Lower leg skin (tissue), 4 donors: ENCODE data around the gene TMEM95. TPM values are rescaled to one million over a fixed set of nuclear protein-coding genes. Genes with fewer than 3 reads are reported as not detected.
A peak's percentile ranks its signal among the peaks of the same experiment; 100 is the strongest.

Experiments
- DNase-seq, 2 donors: peaks; one replicate each; pipeline ENCODE4 v3.0.0-alpha.2; 2019; ENCODE audit warnings: low spot score in 2 of 2
- H3K4me3 ChIP-seq: fragments of 200-600 bp; sonication (generic); 2 replicates; pipeline ENCODE4 v1.5.1; 2017; ENCODE audit warnings: mild to moderate bottlenecking, low read depth; ENCODE audit not compliant: poor library complexity, severe bottlenecking
- CTCF ChIP-seq, 3 donors: fragments of 450-650 bp; IDR thresholded peaks; one replicate each; pipeline ENCODE4 v1.5.1; 2016; ENCODE audit warnings: antibody characterized with exemption in 3 of 3, mild to moderate bottlenecking in 3 of 3, moderate library complexity in 2 of 3
- POLR2A ChIP-seq, 2 donors: fragments of 450-650 bp; IDR thresholded peaks; one replicate each; pipeline ENCODE4 v1.6.1; 2016 to 2017; ENCODE audit warnings: antibody characterized with exemption in 2 of 2, mild to moderate bottlenecking in 1 of 2, moderate library complexity in 1 of 2
- WGBS, 2 donors: methylation state at CpG; one replicate each; pipeline ENCODE4 v1.1.5; 2018; 5-methylcytosine and 5-hydroxymethylcytosine counted together
- intact Hi-C: fragments of 100-400 bp; cut with DNase I; formaldehyde crosslinking; loops from one replicate; pipeline ENCODE4 v1.15.0; 2023; ENCODE audit warnings: low total_unique reads
- total RNA-seq, 4 donors: library from RNA; depleted of rRNA; stranded (reverse); fragments of >200 nt; gene quantifications; one replicate each; pipeline ENCODE4 v1.1.0, GENCODE V29; 2016

TMEM95 gene
- total RNA-seq, 4 donors from 2014 or later = not detected

DNA sequence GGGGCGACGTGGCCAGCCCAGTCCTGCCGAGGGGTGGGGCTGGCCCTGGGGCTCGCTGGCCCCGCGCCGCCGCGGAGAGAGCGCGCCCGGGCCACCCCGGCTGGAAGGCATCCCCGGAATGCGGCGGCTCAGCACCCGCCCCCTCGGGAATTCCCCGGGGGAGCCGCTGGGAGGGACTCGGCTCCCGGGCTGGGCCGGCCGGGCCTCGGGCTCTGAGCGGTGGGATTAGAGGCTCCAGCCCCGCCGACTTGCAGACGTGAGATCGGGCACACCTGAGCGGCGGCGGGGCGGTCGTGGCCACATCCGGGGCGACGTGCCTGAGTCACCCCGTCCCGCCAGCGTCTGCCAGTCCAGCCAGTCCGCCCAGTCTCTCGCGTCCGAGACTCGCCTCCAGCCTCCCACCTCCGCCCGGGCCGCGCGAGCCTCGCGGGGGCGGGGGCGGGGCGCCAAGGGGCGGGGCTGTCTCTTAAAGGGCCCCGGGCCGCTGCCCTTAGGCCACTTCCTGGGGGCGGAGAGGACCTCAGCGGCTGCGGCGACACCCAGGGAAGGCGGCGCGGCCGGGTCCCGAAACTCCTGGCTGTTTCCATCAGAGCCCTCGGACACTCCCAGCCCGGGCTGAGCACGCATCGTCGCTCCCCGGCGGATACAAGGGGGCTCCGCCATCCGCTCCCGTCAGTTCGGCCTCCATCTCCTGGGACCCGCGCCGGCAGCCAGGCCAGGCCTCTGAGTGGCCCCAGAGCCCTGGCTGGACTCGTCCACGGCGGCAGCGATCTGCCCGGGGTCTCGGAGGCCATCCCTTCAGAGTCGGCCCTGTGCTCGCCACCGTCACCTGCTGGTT is 3.1 kb upstream of the TMEM95 start, which contains the start of gene KCTD11:
Gene KCTD11, plus strand, starts transcription at position 498 of the 838 bp plus-strand sequence.
- peak within 1 kb of the TSS; percentile 78 for H3K4me3 ChIP-seq
- 2 to 7% methylated on average over 17 to 33 of the region's 91 CpGs for WGBS, 2 donors
- intact Hi-C loops = loop anchor here (10.0 kb wide), 1 partner anchor 203 kb away; the partner anchor contains the start of gene TNFSF13
- peak; percentile 84 to 98 for DNase-seq
- TF ChIP-seq POLR2A (IDR thresholded peaks at IDR 0.05) (no peak), CTCF (IDR thresholded peaks at IDR 0.05) (no peak)

- DNase-seq = no peak
- TF ChIP-seq CTCF (IDR thresholded peaks at IDR 0.05) = no peak
- TF ChIP-seq POLR2A (IDR thresholded peaks at IDR 0.05) = no peak
- WGBS, 2 donors = 22 to 31% methylated on average over 10 of the region's 10 CpGs
- H3K4me3 ChIP-seq = peak overlapping the region; percentile 78
- intact Hi-C loops = loop anchor here (10.0 kb wide), 1 partner anchor 202 kb away; the partner anchor contains the start of gene TNFSF13
Observed at GRCh38 chr17:7352503-7352889, 2.5 kb upstream of the TMEM95 start.

DNA sequence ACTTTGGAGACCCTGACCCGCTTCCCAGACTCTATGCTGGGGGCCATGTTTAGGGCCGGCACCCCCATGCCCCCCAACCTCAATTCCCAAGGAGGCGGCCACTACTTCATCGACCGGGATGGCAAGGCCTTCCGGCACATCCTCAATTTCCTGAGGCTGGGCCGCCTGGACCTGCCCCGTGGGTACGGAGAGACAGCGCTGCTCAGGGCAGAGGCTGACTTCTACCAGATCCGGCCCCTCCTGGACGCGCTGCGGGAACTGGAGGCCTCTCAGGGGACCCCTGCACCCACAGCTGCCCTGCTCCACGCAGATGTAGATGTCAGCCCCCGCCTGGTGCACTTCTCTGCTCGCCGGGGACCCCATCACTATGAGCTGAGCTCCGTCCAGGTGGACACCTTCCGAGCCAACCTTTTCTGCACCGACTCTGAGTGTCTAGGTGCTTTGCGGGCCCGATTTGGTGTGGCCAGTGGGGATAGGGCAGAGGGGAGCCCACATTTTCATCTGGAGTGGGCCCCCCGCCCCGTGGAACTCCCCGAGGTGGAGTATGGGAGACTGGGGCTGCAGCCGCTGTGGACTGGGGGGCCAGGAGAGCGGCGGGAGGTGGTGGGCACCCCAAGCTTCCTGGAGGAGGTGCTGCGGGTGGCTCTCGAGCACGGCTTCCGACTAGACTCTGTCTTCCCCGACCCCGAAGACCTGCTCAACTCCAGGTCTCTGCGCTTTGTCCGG is 1.9 kb upstream of the TMEM95 start:
- 87 to 88% methylated on average over 37 of the region's 37 CpGs for WGBS, 2 donors
- peak overlapping the region; percentile 78 for H3K4me3 ChIP-seq
- no peak for DNase-seq
- no peak for TF ChIP-seq CTCF (IDR thresholded peaks at IDR 0.05)
- intact Hi-C loops = loop anchor here (10.0 kb wide), 1 partner anchor 202 kb away; the partner anchor contains the start of gene TNFSF13

DNA sequence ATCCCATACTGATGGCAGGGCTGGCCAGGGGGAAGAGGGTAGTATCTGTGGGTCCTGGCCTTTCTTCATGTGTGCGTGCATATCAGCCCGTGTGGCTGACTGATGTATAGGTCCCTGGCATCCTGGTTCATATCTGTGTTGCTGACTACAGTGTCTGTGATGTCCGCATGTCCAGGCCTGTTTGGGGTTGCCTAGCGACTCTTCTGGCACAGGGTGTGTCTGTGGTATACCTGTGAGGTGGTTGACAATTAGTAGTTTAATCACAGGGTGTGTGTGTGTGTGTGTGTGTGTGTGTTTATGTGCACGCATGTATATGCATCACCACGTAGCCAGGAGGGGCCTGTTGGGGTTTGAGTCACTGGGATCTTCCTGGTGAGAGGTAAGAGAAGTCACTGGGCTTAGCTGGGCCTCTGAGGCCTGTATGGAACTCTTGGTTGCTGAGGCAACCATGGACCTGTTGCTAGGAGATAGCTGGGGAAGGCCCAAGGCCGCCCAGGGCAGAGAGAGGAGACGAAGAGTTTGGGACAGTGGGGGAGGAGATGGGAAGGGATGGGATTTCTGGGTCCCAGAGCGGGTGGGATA is 603 bp upstream of the TMEM95 start:
- 33 to 45% methylated on average over 9 of the region's 9 CpGs for WGBS, 2 donors
- intact Hi-C loops = loop anchor here (10.0 kb wide), 1 partner anchor 200 kb away; the partner anchor contains the start of gene TNFSF13
- TF ChIP-seq CTCF (IDR thresholded peaks at IDR 0.05) = no peak
- TF ChIP-seq POLR2A (IDR thresholded peaks at IDR 0.05) = no peak
- peak in 1 of 2 donors; percentile 81 for DNase-seq
- no peak overlapping the region for H3K4me3 ChIP-seq

GRCh38 chr17:7355573-7355972 is 617 bp downstream of the TMEM95 start:
- H3K4me3 ChIP-seq = no peak overlapping the region
- 74 to 78% methylated on average over 8 of the region's 8 CpGs for WGBS, 2 donors
- intact Hi-C loops = loop anchor here (10.0 kb wide), 1 partner anchor 199 kb away; the partner anchor contains the start of gene TNFSF13
- no peak for DNase-seq
- TF ChIP-seq POLR2A (IDR thresholded peaks at IDR 0.05) (no peak), CTCF (IDR thresholded peaks at IDR 0.05) (no peak)
